ENCODE data around the gene CPNE9.

- no peak for TF ChIP-seq CTCF (conservative IDR thresholded peaks at IDR 0.05 in 1 of 2, IDR thresholded peaks at IDR 0.05 in 1 of 2; ENCODE audit: low read depth in 1 of 2, low read length in 2 of 2)
- TF ChIP-seq EZH2 (IDR thresholded peaks at IDR 0.05; ENCODE audit: low read length, missing control alignments) = no peak
Observed at GRCh38 chr3:9747267-9747666, 43.6 kb downstream of the CPNE9 start.

All from fibroblast of lung (primary cell).